ENCODE measurements around the gene TRIM44. TPM values are rescaled to one million over a fixed set of nuclear protein-coding genes. Genes with fewer than 3 reads are reported as not detected.
A peak's percentile ranks its signal among the peaks of the same experiment; 100 is the strongest.

Gene TRIM44
- total RNA-seq, 4 donors from 2014 or later = 27.3 to 83.4 (median 61.4) TPM

DNA sequence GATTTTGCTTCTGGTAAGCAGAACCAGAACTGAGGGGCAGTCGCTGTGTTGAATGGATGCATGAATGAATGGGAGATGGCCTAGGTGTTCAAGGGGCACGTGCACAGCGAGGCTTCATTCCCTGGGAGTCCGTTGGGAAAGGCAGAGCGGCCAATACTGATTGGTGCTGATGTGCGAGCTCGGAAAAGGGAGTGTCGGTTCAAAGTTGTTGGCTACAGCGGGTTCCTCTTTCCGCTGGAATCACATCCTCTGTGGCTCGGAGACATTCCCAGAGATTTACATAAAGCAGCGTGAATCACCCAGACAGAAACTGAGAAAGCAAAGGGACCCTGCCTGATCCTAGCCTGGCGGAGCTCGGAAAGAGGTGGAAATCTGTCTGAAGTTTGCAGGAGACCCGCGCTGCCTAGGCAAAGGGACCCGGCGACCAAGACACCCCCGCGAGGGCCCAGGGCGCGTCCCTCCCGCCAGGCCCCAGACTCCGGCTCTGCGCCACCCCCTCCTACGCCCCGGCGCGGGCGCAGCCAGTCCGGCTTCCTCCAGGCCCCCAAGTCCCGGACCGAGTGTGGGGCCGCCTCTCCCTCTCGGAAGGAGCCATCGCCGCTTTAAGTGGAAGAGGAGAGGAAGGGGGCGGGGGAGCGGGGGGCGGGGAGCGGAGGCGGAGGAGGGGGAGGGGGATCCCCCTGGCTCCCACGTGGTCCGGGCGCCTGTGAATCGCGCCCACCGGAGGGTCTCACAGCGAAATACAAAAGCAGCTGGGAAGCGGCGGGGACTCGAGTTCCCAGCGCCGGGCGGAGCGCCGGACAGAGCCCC lies 44.7 kb upstream of the TRIM44 start, which contains the start of gene FJX1:
Gene FJX1 (plus strand): TSS at position 774 of the 810 bp plus-strand sequence. CDS start 177 bp downstream, outside the sequence.
- Histone ChIP-seq H3K27me3 (peaks cover 0 to 10% of the 10 kb centered on the region in 2 donors), H3K4me1 (peaks cover 0 to 28% (median 17%) of the 10 kb centered on the region in 4 donors), H3K4me3 (peak within 1 kb of the TSS; percentile 34 to 59 (median 58)), H3K9me3 (peaks cover 0 to 6% (median 0%) of the 10 kb centered on the region in 4 donors), H3K36me3 (no peaks in the 10 kb centered on the region), H3K27ac (peak within 1 kb of the TSS; percentile 38 to 78 (median 70))
- TF ChIP-seq, protein P1, sequence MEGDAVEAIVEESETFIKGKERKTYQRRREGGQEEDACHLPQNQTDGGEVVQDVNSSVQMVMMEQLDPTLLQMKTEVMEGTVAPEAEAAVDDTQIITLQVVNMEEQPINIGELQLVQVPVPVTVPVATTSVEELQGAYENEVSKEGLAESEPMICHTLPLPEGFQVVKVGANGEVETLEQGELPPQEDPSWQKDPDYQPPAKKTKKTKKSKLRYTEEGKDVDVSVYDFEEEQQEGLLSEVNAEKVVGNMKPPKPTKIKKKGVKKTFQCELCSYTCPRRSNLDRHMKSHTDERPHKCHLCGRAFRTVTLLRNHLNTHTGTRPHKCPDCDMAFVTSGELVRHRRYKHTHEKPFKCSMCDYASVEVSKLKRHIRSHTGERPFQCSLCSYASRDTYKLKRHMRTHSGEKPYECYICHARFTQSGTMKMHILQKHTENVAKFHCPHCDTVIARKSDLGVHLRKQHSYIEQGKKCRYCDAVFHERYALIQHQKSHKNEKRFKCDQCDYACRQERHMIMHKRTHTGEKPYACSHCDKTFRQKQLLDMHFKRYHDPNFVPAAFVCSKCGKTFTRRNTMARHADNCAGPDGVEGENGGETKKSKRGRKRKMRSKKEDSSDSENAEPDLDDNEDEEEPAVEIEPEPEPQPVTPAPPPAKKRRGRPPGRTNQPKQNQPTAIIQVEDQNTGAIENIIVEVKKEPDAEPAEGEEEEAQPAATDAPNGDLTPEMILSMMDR (IDR thresholded peaks at IDR 0.05) = no peak
- no peak for TF ChIP-seq POLR2A (IDR thresholded peaks at IDR 0.05)
- DNase-seq = peak in 2 of 3 donors; percentile 48 to 58

DNA sequence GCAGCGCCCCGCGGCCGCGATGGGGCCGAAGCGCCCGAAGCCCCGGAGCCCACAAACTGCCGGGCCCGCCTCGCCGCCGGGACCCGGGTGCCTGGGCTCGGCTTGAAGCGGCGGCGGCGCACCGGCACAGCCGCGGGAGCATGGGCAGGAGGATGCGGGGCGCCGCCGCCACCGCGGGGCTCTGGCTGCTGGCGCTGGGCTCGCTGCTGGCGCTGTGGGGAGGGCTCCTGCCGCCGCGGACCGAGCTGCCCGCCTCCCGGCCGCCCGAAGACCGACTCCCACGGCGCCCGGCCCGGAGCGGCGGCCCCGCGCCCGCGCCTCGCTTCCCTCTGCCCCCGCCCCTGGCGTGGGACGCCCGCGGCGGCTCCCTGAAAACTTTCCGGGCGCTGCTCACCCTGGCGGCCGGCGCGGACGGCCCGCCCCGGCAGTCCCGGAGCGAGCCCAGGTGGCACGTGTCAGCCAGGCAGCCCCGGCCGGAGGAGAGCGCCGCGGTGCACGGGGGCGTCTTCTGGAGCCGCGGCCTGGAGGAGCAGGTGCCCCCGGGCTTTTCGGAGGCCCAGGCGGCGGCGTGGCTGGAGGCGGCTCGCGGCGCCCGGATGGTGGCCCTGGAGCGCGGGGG lies 44.0 kb upstream of the TRIM44 start:
- H3K27ac ChIP-seq = peak overlapping the region; percentile 38 to 78 (median 70)
- DNase-seq = peak in 1 of 3 donors; percentile 56
- H3K4me1 ChIP-seq = peaks cover 0 to 28% (median 17%) of the 10 kb centered on the region in 4 donors
- peaks cover 0 to 10% of the 10 kb centered on the region in 2 donors for H3K27me3 ChIP-seq
- TF ChIP-seq, protein P1 (IDR thresholded peaks at IDR 0.05) = peak in 1 of 6 experiments; percentile 5
- no peak for TF ChIP-seq POLR2A (IDR thresholded peaks at IDR 0.05)
- peaks cover 0 to 6% (median 0%) of the 10 kb centered on the region in 4 donors for H3K9me3 ChIP-seq
- H3K36me3 ChIP-seq = no peaks in the 10 kb centered on the region
- peak overlapping the region; percentile 34 to 59 (median 58) for H3K4me3 ChIP-seq

DNA sequence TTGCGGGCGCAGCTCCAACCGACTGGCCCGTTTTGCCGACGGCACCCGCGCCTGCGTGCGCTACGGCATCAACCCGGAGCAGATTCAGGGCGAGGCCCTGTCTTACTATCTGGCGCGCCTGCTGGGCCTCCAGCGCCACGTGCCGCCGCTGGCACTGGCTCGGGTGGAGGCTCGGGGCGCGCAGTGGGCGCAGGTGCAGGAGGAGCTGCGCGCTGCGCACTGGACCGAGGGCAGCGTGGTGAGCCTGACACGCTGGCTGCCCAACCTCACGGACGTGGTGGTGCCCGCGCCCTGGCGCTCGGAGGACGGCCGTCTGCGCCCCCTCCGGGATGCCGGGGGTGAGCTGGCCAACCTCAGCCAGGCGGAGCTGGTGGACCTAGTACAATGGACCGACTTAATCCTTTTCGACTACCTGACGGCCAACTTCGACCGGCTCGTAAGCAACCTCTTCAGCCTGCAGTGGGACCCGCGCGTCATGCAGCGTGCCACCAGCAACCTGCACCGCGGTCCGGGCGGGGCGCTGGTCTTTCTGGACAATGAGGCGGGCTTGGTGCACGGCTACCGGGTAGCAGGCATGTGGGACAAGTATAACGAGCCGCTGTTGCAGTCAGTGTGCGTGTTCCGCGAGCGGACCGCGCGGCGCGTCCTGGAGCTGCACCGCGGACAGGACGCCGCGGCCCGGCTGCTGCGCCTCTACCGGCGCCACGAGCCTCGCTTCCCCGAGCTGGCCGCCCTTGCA lies 43.3 kb upstream of the TRIM44 start:
- Histone ChIP-seq H3K9me3 (peaks cover 0 to 6% (median 0%) of the 10 kb centered on the region in 4 donors), H3K4me3 (peak overlapping the region; percentile 34 to 59 (median 58)), H3K4me1 (peaks cover 0 to 28% (median 17%) of the 10 kb centered on the region in 4 donors), H3K27me3 (peaks cover 0 to 10% of the 10 kb centered on the region in 2 donors), H3K36me3 (no peaks in the 10 kb centered on the region), H3K27ac (peak overlapping the region in 2 of 4 donors; percentile 67 to 78)
- peak in 2 of 3 donors; percentile 46 to 49 for DNase-seq
- TF ChIP-seq, protein P1 (IDR thresholded peaks at IDR 0.05) = no peak
- TF ChIP-seq POLR2A (IDR thresholded peaks at IDR 0.05) = no peak

DNA sequence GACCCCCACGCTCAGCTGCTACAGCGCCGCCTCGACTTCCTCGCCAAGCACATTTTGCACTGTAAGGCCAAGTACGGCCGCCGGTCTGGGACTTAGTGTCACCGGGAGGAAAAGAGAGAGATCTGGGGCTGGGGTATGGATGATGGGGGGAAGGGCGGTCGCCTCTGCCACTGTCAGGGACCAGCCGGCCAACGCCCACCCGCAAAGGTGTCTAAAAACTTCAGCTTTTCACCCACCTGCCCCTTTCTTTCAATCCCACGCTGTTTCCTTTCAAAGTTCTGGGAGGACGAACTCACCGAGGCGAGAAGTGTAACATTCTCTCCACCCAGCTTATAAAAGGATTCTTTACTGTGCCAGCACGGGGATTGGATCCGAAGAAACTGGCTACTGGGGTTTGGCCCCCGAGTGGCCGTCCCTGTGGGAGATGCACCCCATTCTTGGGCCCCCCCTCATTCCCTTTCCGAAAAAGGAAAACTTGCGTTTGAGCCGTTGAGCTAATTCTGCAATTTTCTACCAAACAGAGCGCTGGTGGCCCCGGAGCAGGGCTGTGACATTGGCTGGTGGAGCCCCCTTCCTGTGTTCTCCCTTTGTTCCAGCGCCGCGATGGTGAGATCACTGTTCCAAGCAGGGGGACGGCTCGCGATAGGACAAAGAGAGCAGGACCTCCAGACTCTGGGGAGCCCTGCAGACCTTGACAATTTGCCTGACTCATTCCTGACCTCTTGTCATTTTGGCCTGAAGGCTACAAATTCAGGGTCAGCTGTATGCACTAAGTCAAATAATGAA lies 42.5 kb upstream of the TRIM44 start:
- no peak for TF ChIP-seq POLR2A (IDR thresholded peaks at IDR 0.05)
- TF ChIP-seq, protein P1 (IDR thresholded peaks at IDR 0.05) = no peak
- Histone ChIP-seq H3K27me3 (peaks cover 0 to 10% of the 10 kb centered on the region in 2 donors), H3K9me3 (peaks cover 0 to 6% (median 0%) of the 10 kb centered on the region in 4 donors), H3K27ac (no peak overlapping the region), H3K4me1 (peaks cover 0 to 28% (median 17%) of the 10 kb centered on the region in 4 donors), H3K4me3 (peak overlapping the region; percentile 15 to 59 (median 58)), H3K36me3 (no peaks in the 10 kb centered on the region)
- DNase-seq = peak in 1 of 3 donors; percentile 46
